ENCODE results near the gene ROCK1. TPM values are rescaled to one million over a fixed set of nuclear protein-coding genes. Genes with fewer than 3 reads are reported as not detected.
A peak's percentile ranks its signal among the peaks of the same experiment; 100 is the strongest.

ROCK1 gene
- total and polyA plus RNA-seq, 9 of the 15 experiments (the other 6 are each of a cell fraction or from before 2014, with no cell fraction given), result 7.4 to 28.6 (median 17.7) TPM

- TF ChIP-seq NKRF (IDR thresholded peaks at IDR 0.05; ENCODE audit: borderline replicate concordance) (no peak), MYNN (IDR thresholded peaks at IDR 0.05) (peak; percentile 38; the same call in 1 of the 2 replicates), MYNN (CRISPR knock-in tag; IDR thresholded peaks at IDR 0.05) (no peak), JUN (IDR thresholded peaks at IDR 0.05; ENCODE audit: borderline replicate concordance, low read depth, low read length) (no peak), JUN (CRISPR knock-in tag; IDR thresholded peaks at IDR 0.05; ENCODE audit: borderline replicate concordance) (no peak), PTTG1 (tag; IDR thresholded peaks at IDR 0.05; ENCODE audit: low read depth) (no peak), TOE1 (IDR thresholded peaks at IDR 0.05; ENCODE audit: borderline replicate concordance) (no peak), TOE1 (CRISPR knock-in tag; IDR thresholded peaks at IDR 0.05; ENCODE audit: borderline replicate concordance, low read depth) (no peak)
- TF ChIP-seq, protein P1, sequence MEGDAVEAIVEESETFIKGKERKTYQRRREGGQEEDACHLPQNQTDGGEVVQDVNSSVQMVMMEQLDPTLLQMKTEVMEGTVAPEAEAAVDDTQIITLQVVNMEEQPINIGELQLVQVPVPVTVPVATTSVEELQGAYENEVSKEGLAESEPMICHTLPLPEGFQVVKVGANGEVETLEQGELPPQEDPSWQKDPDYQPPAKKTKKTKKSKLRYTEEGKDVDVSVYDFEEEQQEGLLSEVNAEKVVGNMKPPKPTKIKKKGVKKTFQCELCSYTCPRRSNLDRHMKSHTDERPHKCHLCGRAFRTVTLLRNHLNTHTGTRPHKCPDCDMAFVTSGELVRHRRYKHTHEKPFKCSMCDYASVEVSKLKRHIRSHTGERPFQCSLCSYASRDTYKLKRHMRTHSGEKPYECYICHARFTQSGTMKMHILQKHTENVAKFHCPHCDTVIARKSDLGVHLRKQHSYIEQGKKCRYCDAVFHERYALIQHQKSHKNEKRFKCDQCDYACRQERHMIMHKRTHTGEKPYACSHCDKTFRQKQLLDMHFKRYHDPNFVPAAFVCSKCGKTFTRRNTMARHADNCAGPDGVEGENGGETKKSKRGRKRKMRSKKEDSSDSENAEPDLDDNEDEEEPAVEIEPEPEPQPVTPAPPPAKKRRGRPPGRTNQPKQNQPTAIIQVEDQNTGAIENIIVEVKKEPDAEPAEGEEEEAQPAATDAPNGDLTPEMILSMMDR (IDR thresholded peaks at IDR 0.05 in 2 of 3, conservative IDR thresholded peaks at IDR 0.05 in 1 of 3; ENCODE audit: insufficient read depth in 2 of 3, low read depth in 1 of 3, low read length in 3 of 3), result peak; percentile 28 to 45 (median 39); a peak in 4 of 6 replicates
These were observed 139.7 kb downstream of the ROCK1 start (continued) for GRCh38 chr18:20971886-20972267.
